OCI-LY1 (cell line): ENCODE results near the gene ROBO1.
"Not testable (repeated sequence)": the region's sequence is repeated elsewhere in the genome, so short reads cannot be mapped to it uniquely, and the experiment has no call there.

Source experiments
- H2AFZ ChIP-seq: fragments of 200-600 bp; sonication (generic), shearing (Covaris generic); 2 replicates; pipeline ENCODE4 v1.6.0; 2014; ENCODE audit warnings: antibody characterized with exemption, mild to moderate bottlenecking, low read length
- H3F3A ChIP-seq: fragments of 200-600 bp; sonication (generic), shearing (Covaris generic); 2 replicates; pipeline ENCODE4 v1.6.0; 2014; ENCODE audit warnings: mild to moderate bottlenecking, antibody characterized with exemption, low read length, moderate library complexity; ENCODE audit not compliant: insufficient read depth
- H3K27ac ChIP-seq: fragments of 200-600 bp; sonication (generic); 2 replicates; pipeline ENCODE4 v1.5.1; 2014; ENCODE audit warnings: low read length, mixed run types, mild to moderate bottlenecking, low read depth; ENCODE audit not compliant: poor library complexity, severe bottlenecking
- H3K27me3 ChIP-seq: fragments of 200-600 bp; sonication (generic); 2 replicates; pipeline ENCODE4 v1.6.0; 2014; ENCODE audit warnings: antibody characterized with exemption, mild to moderate bottlenecking, low read length, moderate library complexity; ENCODE audit not compliant: insufficient read depth
- H3K36me3 ChIP-seq: fragments of 200-600 bp; sonication (generic); 2 replicates; pipeline ENCODE4 v1.6.1; 2014; ENCODE audit warnings: mild to moderate bottlenecking, antibody characterized with exemption, low read length, moderate library complexity, mixed read lengths; ENCODE audit not compliant: insufficient read depth
- H3K4me1 ChIP-seq: fragments of 200-600 bp; sonication (generic); 2 replicates; pipeline ENCODE4 v1.5.1; 2014; ENCODE audit warnings: mild to moderate bottlenecking, low read length, moderate library complexity; ENCODE audit not compliant: insufficient read depth, severe bottlenecking
- H3K4me2 ChIP-seq: fragments of 200-600 bp; sonication (generic), shearing (Covaris generic); 2 replicates; pipeline ENCODE4 v1.6.1; 2014; ENCODE audit warnings: low read length
- H3K4me3 ChIP-seq: fragments of 200-600 bp; sonication (generic); 2 replicates; pipeline ENCODE4 v1.5.1; 2014; ENCODE audit warnings: low read length, low read depth, mild to moderate bottlenecking, mixed read lengths; ENCODE audit not compliant: poor library complexity, severe bottlenecking
- H3K79me2 ChIP-seq: fragments of 200-600 bp; shearing (Covaris generic); 2 replicates; pipeline ENCODE4 v1.6.1; 2016; ENCODE audit warnings: mixed run types, low read length, mixed read lengths; ENCODE audit not compliant: insufficient read depth
- H3K9ac ChIP-seq: fragments of 200-600 bp; sonication (generic), shearing (Covaris generic); 2 replicates; pipeline ENCODE4 v1.6.1; 2014; ENCODE audit warnings: mild to moderate bottlenecking, low read length, mixed read lengths
- H3K9me2 ChIP-seq: fragments of 200-600 bp; sonication (generic), shearing (Covaris generic); 2 replicates; pipeline ENCODE4 v1.6.1; 2014; ENCODE audit warnings: low read depth, mild to moderate bottlenecking, low read length, mixed read lengths
- H3K9me3 ChIP-seq: fragments of 200-600 bp; shearing (Covaris generic); 2 replicates; pipeline ENCODE4 v1.6.1; 2014; ENCODE audit warnings: low read length, mixed read lengths
- H4K20me1 ChIP-seq: fragments of 200-600 bp; sonication (generic), shearing (Covaris generic); 2 replicates; pipeline ENCODE4 v1.6.0; 2016; ENCODE audit warnings: mild to moderate bottlenecking, low read length; ENCODE audit not compliant: insufficient read depth
- EZH2 ChIP-seq: fragments of 200-600 bp; sonication (generic), shearing (Covaris generic); IDR thresholded peaks from 2 replicates; pipeline ENCODE4 v1.8.0; 2017; ENCODE audit warnings: borderline replicate concordance, mixed run types, mild to moderate bottlenecking, antibody characterized with exemption, low read length, moderate library complexity, mixed read lengths
- TF ChIP-seq, protein P1 (sequence below): fragments of 200-600 bp; sonication (generic), shearing (Covaris generic); IDR thresholded peaks from 2 replicates; pipeline ENCODE4 v1.5.1; 2017; ENCODE audit warnings: mild to moderate bottlenecking, antibody characterized with exemption, low read length, moderate library complexity, mixed read lengths

ROBO1 gene

DNA sequence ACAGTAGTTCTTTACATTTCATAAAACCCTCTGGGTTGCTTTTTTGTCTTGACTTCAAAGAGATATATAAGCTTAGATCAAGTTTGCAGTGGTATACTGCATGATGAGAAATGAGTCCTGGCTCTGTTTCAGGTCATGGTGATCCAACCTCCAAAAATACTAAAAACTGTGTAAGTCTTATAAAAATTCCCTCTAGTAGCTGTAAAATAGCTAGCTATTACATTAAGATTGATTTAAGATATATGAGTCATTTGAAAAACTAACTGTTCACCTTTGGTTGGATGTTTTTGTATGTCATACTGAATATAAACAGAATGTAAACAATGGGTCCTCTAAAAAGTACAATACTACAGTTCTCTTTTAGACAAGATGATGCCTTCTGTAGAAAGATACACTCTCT, 879.2 kb downstream of the ROBO1 start:
- Histone ChIP-seq H3K4me1 (no peaks in the 10 kb centered on the region), H3K4me3 (no peak overlapping the region), H3K36me3 (no peaks in the 10 kb centered on the region), H3K4me2 (no peak overlapping the region), H3F3A (no peaks in the 10 kb centered on the region), H2AFZ (no peak overlapping the region), H3K27ac (no peak overlapping the region), H3K27me3 (no peaks in the 10 kb centered on the region), H3K9ac (no peak overlapping the region), H3K9me2 (no peaks in the 10 kb centered on the region), H3K9me3 (no peaks in the 10 kb centered on the region), H3K79me2 (no peaks in the 10 kb centered on the region), H4K20me1 (no peaks in the 10 kb centered on the region)
- no peak for TF ChIP-seq EZH2
- TF ChIP-seq, protein P1, sequence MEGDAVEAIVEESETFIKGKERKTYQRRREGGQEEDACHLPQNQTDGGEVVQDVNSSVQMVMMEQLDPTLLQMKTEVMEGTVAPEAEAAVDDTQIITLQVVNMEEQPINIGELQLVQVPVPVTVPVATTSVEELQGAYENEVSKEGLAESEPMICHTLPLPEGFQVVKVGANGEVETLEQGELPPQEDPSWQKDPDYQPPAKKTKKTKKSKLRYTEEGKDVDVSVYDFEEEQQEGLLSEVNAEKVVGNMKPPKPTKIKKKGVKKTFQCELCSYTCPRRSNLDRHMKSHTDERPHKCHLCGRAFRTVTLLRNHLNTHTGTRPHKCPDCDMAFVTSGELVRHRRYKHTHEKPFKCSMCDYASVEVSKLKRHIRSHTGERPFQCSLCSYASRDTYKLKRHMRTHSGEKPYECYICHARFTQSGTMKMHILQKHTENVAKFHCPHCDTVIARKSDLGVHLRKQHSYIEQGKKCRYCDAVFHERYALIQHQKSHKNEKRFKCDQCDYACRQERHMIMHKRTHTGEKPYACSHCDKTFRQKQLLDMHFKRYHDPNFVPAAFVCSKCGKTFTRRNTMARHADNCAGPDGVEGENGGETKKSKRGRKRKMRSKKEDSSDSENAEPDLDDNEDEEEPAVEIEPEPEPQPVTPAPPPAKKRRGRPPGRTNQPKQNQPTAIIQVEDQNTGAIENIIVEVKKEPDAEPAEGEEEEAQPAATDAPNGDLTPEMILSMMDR, result no peak

DNA sequence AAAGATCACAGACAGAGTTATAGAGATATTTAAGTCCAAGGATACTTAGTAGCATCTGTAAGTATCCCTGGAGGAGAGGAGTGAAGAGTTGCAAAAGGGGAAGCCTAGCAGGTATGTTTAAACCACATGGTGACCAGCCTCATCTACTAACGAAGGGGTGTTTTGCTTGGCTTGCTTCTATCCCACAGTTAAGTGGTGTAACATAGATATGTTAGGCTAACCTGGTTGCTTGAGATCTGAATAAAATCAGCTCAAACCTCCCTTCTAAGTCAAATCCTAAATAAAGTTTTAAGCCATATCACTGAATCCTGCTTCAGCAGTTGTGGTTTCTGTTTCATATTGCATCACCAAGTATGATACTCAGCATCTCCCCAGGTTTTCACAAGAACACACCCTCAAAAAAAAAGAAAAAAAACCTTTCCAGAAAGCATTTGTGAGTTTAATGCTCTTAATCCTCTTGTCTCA, 880.2 kb downstream of the ROBO1 start:
- Histone ChIP-seq H3K4me2 (no peak overlapping the region), H3K9me3 (no peaks in the 10 kb centered on the region), H3K4me1 (no peaks in the 10 kb centered on the region), H3F3A (no peaks in the 10 kb centered on the region), H3K4me3 (no peak overlapping the region), H3K9ac (no peak overlapping the region), H3K27me3 (no peaks in the 10 kb centered on the region), H3K9me2 (no peaks in the 10 kb centered on the region), H3K36me3 (no peaks in the 10 kb centered on the region), H2AFZ (no peak overlapping the region), H3K27ac (no peak overlapping the region), H4K20me1 (no peaks in the 10 kb centered on the region), H3K79me2 (no peaks in the 10 kb centered on the region)
- TF ChIP-seq EZH2, result no peak
- TF ChIP-seq, protein P1, result no peak

DNA sequence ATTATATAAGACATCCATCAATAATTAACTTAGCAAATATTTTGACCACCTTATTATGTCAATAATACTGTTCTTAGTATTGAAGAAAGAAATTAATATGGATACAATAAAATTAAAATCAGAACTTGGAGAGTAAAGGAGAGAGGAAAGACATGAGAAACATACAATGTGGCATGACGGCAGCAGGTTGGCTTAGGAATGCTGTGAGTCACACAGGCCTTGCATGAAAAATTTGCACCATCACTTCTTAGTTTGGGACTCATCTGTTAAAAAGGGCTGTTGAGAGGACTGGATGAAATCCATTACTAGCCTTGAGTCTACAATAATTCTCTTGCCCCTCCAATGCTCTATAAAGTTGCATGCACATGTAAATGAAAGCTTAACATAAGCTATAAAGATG, 880.8 kb downstream of the ROBO1 start:
- Histone ChIP-seq H3K79me2 (no peaks in the 10 kb centered on the region), H3K9me3 (no peaks in the 10 kb centered on the region), H2AFZ (no peak overlapping the region), H3K27ac (no peak overlapping the region), H3K9me2 (no peaks in the 10 kb centered on the region), H3K4me1 (no peaks in the 10 kb centered on the region), H4K20me1 (no peaks in the 10 kb centered on the region), H3K36me3 (no peaks in the 10 kb centered on the region), H3F3A (no peaks in the 10 kb centered on the region), H3K27me3 (no peaks in the 10 kb centered on the region), H3K4me2 (no peak overlapping the region), H3K4me3 (no peak overlapping the region), H3K9ac (no peak overlapping the region)
- TF ChIP-seq EZH2, result no peak
- TF ChIP-seq, protein P1, result no peak

DNA sequence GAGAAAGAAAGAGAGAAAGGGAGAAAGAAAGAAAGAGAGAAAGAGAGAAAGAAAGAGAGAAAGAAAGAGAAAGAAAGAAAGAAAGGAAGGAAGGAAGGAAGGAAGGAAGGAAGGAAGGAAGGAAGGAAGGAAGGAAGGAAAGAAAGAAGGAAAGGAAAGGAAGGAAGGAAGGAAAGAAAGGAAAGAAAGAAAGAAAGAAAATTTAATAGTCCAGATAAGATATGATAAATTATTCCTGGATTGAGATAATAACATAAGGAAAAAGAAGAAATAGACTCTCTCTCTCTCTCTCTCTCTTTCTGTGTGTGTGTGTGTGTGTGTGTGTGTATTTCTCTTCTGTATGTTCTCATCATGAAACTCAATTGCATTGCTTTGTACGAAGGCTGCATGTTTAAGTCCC, 883.2 kb downstream of the ROBO1 start:
- H3K36me3 ChIP-seq, H3K79me2 ChIP-seq, H3K27ac ChIP-seq, H3K4me3 ChIP-seq, H4K20me1 ChIP-seq, H3K4me1 ChIP-seq, H3K9me2 ChIP-seq, H2AFZ ChIP-seq, H3K4me2 ChIP-seq, H3K9me3 ChIP-seq, H3K9ac ChIP-seq, H3K27me3 ChIP-seq, H3F3A ChIP-seq: not testable (repeated sequence)
